ENCODE data around the gene TLN1. TPM values are rescaled to one million over a fixed set of nuclear protein-coding genes. Genes with fewer than 3 reads are reported as not detected.
A peak's percentile ranks its signal among the peaks of the same experiment; 100 is the strongest.

Gene TLN1
- total RNA-seq, 4 donors from 2014 or later: 888 to 1,583 (median 1,047) TPM

DNA sequence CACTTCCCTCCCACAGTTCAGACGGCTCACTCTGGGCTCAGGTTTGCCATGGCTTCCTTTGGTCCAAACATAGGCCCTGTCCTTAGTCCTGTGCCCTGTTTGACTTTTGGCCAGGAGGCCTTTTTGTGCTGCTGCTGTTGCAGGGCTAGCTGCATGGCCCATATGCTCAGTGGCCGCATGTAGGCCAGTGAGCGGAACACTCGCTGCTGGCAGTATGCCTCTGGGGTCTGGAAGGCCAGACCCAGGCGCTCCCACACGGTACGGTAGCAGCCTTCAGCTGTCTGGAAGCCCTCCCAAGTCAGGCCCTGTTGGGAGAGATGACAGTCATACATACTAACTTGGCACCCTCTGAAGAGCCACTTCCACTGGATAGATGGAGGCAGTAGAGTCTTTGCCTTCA lies 5.1 kb upstream of the TLN1 start:
- H3K4me3 ChIP-seq: no peak overlapping the region
- no peak for ATAC-seq
- H3K27me3 ChIP-seq: no peaks in the 10 kb centered on the region
- 14 to 17% methylated on average over 1 of the region's 7 CpGs for WGBS, 2 donors (ENCODE audit: low coverage in 1 of 2)
- peak overlapping the region in 1 of 4 donors; percentile 59 for H3K27ac ChIP-seq
- no peaks in the 10 kb centered on the region for H3K9me3 ChIP-seq
- TF ChIP-seq POLR2A (IDR thresholded peaks at IDR 0.05) (no peak), EP300 (IDR thresholded peaks at IDR 0.05) (no peak), POLR2AphosphoS5 (IDR thresholded peaks at IDR 0.05) (no peak)
- TF ChIP-seq, protein P1, sequence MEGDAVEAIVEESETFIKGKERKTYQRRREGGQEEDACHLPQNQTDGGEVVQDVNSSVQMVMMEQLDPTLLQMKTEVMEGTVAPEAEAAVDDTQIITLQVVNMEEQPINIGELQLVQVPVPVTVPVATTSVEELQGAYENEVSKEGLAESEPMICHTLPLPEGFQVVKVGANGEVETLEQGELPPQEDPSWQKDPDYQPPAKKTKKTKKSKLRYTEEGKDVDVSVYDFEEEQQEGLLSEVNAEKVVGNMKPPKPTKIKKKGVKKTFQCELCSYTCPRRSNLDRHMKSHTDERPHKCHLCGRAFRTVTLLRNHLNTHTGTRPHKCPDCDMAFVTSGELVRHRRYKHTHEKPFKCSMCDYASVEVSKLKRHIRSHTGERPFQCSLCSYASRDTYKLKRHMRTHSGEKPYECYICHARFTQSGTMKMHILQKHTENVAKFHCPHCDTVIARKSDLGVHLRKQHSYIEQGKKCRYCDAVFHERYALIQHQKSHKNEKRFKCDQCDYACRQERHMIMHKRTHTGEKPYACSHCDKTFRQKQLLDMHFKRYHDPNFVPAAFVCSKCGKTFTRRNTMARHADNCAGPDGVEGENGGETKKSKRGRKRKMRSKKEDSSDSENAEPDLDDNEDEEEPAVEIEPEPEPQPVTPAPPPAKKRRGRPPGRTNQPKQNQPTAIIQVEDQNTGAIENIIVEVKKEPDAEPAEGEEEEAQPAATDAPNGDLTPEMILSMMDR (IDR thresholded peaks at IDR 0.05): no peak
- peaks cover 0 to 34% (median 8%) of the 10 kb centered on the region in 3 donors for H3K4me1 ChIP-seq
- peaks cover 0 to 84% of the 10 kb centered on the region in 2 donors for H3K36me3 ChIP-seq

DNA sequence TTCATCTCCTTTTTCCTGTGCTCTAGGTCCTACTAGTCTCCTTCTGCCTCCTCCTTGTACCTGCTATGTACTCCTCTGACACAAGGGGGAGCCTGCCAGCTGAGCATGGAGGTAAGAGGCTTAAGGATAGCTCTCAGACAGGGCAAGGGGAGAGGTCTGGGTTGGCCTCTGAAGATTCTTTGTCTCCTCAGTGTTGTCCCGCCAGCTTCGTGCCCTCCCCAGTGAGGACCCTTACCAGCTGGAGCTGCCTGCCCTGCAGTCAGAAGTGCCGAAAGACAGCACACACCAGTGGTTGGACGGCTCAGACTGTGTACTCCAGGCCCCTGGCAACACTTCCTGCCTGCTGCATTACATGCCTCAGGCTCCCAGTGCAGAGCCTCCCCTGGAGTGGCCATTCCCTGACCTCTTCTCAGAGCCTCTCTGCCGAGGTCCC lies 4.2 kb upstream of the TLN1 start:
- Histone ChIP-seq H3K36me3 (peaks cover 0 to 74% of the 10 kb centered on the region in 2 donors), H3K4me3 (no peak overlapping the region), H3K4me1 (peaks cover 0 to 35% (median 8%) of the 10 kb centered on the region in 3 donors), H3K27me3 (no peaks in the 10 kb centered on the region), H3K9me3 (no peaks in the 10 kb centered on the region), H3K27ac (peak overlapping the region in 3 of 4 donors; percentile 45 to 98 (median 59))
- 0% methylated on average over 2 of the region's 5 CpGs; no CpG with 5 or more reads in 1 of the 2 donors for WGBS, 2 donors (ENCODE audit: low coverage in 1 of 2)
- TF ChIP-seq, protein P1 (IDR thresholded peaks at IDR 0.05): peak in 3 of 4 experiments; percentile 73 to 83 (median 82)
- TF ChIP-seq POLR2A (IDR thresholded peaks at IDR 0.05) (no peak), POLR2AphosphoS5 (IDR thresholded peaks at IDR 0.05) (no peak), EP300 (IDR thresholded peaks at IDR 0.05) (no peak)
- no peak for ATAC-seq

DNA sequence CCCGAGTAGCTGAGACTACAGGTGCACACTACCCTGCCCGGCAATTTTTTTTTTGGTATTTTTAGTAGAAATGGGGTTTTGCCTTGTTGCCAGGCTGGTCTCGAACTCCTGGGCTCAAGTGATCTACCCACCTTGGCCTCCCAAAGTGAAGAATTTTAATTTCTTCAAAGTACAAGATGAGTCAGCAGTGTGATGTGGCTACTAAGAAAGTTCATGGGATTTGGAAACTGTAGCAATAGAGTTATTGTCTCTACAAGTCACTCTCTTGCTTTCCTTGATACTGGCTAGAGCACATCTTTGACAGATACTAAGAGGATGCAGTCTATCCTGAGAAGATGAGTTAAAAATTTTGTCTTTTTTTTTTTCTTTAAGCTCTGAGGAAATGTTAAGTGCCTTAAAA lies 2.1 kb upstream of the TLN1 start:
- 94% methylated on average over 2 of the region's 3 CpGs; no CpG with 5 or more reads in 1 of the 2 donors for WGBS, 2 donors (ENCODE audit: low coverage in 1 of 2)
- no peak for TF ChIP-seq EP300 (IDR thresholded peaks at IDR 0.05)
- TF ChIP-seq POLR2A (IDR thresholded peaks at IDR 0.05): no peak
- TF ChIP-seq POLR2AphosphoS5 (IDR thresholded peaks at IDR 0.05): no peak
- TF ChIP-seq, protein P1 (IDR thresholded peaks at IDR 0.05): no peak
- H3K9me3 ChIP-seq: no peaks in the 10 kb centered on the region
- no peak overlapping the region for H3K4me3 ChIP-seq
- peak overlapping the region in 3 of 4 donors; percentile 97 to 100 (median 98) for H3K27ac ChIP-seq
- peaks cover 0 to 56% (median 18%) of the 10 kb centered on the region in 3 donors for H3K4me1 ChIP-seq
- H3K27me3 ChIP-seq: no peaks in the 10 kb centered on the region
- peaks cover 0 to 53% of the 10 kb centered on the region in 2 donors for H3K36me3 ChIP-seq
- no peak for ATAC-seq

DNA sequence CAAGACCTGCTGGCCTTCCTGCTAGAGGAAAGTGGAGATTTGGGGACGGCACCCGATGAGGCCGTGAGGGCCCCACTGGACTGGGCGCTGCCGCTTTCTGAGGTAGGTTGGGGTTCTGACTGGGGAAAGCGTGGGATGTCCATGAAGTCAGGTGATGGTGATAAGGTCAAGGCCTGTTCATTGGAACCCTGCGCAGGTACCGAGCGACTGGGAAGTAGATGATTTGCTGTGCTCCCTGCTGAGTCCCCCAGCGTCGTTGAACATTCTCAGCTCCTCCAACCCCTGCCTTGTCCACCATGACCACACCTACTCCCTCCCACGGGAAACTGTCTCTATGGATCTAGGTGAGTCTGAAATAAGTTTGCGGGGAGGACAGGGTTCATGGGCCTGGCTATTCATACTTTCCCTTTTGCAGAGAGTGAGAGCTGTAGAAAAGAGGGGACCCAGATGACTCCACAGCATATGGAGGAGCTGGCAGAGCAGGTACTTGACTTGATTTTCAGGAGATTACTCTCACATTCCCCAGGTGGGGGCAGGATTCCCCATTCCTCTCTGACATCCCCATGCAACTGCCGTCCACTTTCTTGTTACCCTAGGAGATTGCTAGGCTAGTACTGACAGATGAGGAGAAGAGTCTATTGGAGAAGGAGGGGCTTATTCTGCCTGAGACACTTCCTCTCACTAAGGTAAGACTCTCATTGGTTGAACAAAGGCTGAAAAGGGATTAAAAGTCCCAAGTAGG lies 976 bp upstream of the TLN1 start:
- Histone ChIP-seq H3K4me3 (peak overlapping the region; percentile 79 to 85), H3K4me1 (peaks cover 0 to 67% (median 24%) of the 10 kb centered on the region in 3 donors), H3K9me3 (no peaks in the 10 kb centered on the region), H3K27ac (peak overlapping the region; percentile 97 to 100 (median 98)), H3K36me3 (peaks cover 0 to 42% of the 10 kb centered on the region in 2 donors), H3K27me3 (no peaks in the 10 kb centered on the region)
- ATAC-seq: no peak
- WGBS, 2 donors (ENCODE audit: low coverage in 1 of 2): 0% methylated on average over 2 to 3 of the region's 14 CpGs
- TF ChIP-seq, protein P1 (IDR thresholded peaks at IDR 0.05): no peak
- peak; percentile 11 for TF ChIP-seq POLR2AphosphoS5 (IDR thresholded peaks at IDR 0.05)

Data from gastroesophageal sphincter (tissue), 4 donors.